ENCODE measurements around the gene NAALADL2. TPM values are rescaled to one million over a fixed set of nuclear protein-coding genes. Genes with fewer than 3 reads are reported as not detected.

NAALADL2 gene
- total and polyA plus RNA-seq, 2 of the 8 experiments (the other 6 are each of a cell fraction or from before 2014, with no cell fraction given): 0.12 to 0.22 TPM

- no peak for TF ChIP-seq CHD7 (IDR thresholded peaks at IDR 0.05; ENCODE audit: insufficient replicate concordance, low read length)
- no peak for TF ChIP-seq CHD2 (IDR thresholded peaks at IDR 0.05; ENCODE audit: low read length)
- TF ChIP-seq TBP (IDR thresholded peaks at IDR 0.05; ENCODE audit: low read depth, low read length): no peak
- no peak for TF ChIP-seq CTBP2 (IDR thresholded peaks at IDR 0.05; ENCODE audit: borderline replicate concordance, insufficient read depth, insufficient read length, low read length)
- TF ChIP-seq BRCA1 (IDR thresholded peaks at IDR 0.05; ENCODE audit: low read depth, low read length): no peak
- no peak for TF ChIP-seq ASH2L (IDR thresholded peaks at IDR 0.05; ENCODE audit: low read length)
- no peak for TF ChIP-seq RNF2 (IDR thresholded peaks at IDR 0.05; ENCODE audit: borderline replicate concordance, low read depth, low read length, missing control alignments, poor library complexity, severe bottlenecking)
- no peak for TF ChIP-seq EP300 (IDR thresholded peaks at IDR 0.05; ENCODE audit: borderline replicate concordance in 1 of 2, low read depth in 2 of 2, low read length in 2 of 2)
- no peak for TF ChIP-seq SRF (IDR thresholded peaks at IDR 0.05; ENCODE audit: low read depth, low read length)
These were observed 721.2 kb downstream of the NAALADL2 start (continued) for GRCh38 chr3:175580318-175580717.
